ENCODE measurements around the gene C1RL.
"Not testable (repeated sequence)": the region's sequence is repeated elsewhere in the genome, so short reads cannot be mapped to it uniquely, and the experiment has no call there.

The C1RL gene

DNA sequence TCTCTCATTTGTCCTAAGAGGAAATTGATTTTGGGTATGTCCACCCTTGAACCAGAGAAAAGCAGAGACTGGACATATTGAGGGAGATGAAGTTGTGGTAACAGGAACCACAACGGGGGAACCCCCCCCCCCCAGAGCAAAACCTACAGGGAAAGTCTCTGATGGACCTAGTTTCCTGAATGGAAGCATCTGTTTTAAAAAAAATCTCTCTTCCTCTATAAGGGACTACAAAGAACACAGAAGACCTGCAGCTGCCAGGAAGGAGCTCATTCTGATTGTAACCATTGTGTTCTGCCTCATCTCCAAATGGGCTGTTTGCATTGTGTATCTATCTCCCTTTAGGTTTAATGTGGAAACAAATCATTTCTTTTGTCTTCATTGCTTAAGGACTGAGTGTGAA, 35.1 kb downstream of the C1RL start:
- no peak overlapping the region for H3K4me3 ChIP-seq (ENCODE audit: low read depth, low read length)
- no peak for DNase-seq (ENCODE audit: low read depth)

- no peak overlapping the region for H3K4me3 ChIP-seq (ENCODE audit: low read depth, low read length)
- DNase-seq (ENCODE audit: low read depth) = no peak
These were observed 36.5 kb downstream of the C1RL start for GRCh38 chr12:7072554-7072953.

DNA sequence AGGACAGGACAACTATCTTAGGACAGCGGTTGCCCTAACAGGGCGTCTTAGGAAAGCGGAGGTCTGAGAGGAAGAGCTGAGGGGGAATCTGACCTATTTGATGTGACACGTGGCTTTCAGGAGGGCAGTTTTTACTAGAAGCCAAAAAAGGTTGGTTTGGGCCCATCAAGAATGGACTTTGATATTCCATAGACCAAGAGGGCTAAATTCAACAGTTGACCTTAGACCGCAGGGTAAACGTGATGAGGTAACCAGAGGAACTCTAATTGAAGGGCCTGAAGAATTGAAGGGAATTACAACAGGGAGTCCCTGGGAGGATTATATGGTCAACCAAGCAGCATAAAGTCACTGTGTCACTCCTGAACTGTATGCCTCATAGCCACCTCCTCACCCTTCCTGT, 37.0 kb downstream of the C1RL start:
- no peak overlapping the region for H3K4me3 ChIP-seq (ENCODE audit: low read depth, low read length)
- DNase-seq (ENCODE audit: low read depth) = no peak

DNA sequence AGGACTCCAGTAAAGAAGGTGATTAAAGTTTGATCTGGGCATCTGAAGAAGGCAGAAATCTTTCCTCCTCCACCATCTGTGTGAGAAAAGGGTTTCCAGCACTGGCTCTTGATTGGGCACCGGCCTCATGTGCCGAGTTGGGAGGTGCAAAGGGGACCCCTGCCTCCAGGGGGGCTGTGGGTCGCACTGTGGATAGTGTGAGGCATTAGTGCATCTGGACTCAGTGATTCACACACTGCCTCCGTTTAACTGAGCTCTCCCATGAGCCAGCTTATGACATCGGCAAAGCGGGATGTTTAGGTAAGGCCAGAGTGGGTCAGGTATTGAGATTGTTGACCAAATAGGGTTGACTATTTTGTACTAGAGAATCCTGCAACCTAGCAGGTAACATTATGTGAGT, 39.6 kb downstream of the C1RL start:
- DNase-seq (ENCODE audit: low read depth) = no peak
- H3K4me3 ChIP-seq (ENCODE audit: low read depth, low read length) = no peak overlapping the region

- H3K4me3 ChIP-seq (ENCODE audit: low read depth, low read length) = no peak overlapping the region
- DNase-seq (ENCODE audit: low read depth) = no peak
These were observed 40.0 kb downstream of the C1RL start for GRCh38 chr12:7068994-7069346.

DNA sequence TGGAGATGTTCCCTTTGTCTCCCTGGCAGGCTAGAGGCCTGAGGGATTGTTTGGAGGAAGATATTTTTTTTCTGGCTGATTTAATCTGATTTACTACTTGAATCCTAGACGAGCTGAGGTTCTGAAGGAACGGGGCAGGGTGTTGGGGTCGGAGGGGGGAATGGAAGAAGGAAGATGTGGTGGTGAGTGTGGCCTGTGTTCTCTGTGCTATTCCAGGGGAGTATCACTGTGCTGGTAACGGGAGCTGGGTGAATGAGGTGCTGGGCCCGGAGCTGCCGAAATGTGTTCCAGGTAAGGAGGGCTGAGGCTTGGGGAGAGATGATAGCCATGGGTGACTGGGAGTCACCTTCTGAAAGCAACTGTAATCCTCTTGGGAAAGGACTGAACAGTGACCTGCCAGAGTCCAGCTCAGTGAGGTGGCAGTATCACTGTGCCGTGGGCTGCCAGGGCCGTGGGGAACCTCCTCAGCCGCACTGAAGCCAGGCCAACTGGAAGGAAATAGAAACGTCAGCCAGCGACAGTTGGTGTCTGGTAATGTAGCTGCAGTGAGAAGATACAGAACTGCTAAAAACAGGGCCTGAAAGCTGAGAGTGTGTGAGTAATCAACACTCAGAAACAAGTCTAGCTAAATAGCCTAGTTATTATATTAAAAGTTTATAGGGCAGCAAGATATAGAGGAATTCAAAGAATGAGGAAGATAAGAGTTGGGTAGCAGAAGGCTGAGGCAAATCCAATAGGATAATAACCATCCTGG, 40.6 kb downstream of the C1RL start:
- no peak overlapping the region for H3K4me3 ChIP-seq (ENCODE audit: low read depth, low read length)

GRCh38 chr12:7067096-7067495, 41.9 kb downstream of the C1RL start:
- DNase-seq (ENCODE audit: low read depth) = no peak
- H3K4me3 ChIP-seq (ENCODE audit: low read depth, low read length) = no peak overlapping the region

More for the DNA sequence above, 40.6 kb downstream of the C1RL start:
- no peak for DNase-seq (ENCODE audit: low read depth)

GRCh38 chr12:7066596-7066995, 42.4 kb downstream of the C1RL start:
- H3K4me3 ChIP-seq (ENCODE audit: low read depth, low read length) = no peak overlapping the region
- DNase-seq (ENCODE audit: low read depth) = no peak

GRCh38 chr12:7065073-7065623, 43.9 kb downstream of the C1RL start:
- H3K4me3 ChIP-seq (ENCODE audit: low read depth, low read length) = no peak overlapping the region
- DNase-seq (ENCODE audit: low read depth) = no peak

DNA sequence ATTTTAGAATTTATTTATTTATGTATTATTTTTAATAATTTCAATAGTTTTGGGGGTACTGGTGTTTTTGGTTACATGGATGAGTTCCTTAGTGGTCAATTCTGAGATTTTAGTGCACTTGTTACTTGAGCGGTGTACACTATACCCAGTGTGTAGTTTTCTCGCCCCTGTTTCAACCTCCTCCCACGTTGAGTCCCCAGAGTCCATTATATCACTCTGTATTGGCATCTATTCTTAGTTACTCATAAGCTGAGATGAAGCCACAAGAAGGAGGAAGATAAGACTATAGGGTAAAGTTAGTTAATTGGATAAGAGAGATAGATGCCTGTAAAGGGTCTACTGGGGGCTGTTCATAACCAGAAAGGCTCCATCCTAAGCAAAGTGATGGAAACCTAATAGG, 44.5 kb downstream of the C1RL start:
- DNase-seq (ENCODE audit: low read depth) = no peak
- H3K4me3 ChIP-seq (ENCODE audit: low read depth, low read length) = no peak overlapping the region

DNA sequence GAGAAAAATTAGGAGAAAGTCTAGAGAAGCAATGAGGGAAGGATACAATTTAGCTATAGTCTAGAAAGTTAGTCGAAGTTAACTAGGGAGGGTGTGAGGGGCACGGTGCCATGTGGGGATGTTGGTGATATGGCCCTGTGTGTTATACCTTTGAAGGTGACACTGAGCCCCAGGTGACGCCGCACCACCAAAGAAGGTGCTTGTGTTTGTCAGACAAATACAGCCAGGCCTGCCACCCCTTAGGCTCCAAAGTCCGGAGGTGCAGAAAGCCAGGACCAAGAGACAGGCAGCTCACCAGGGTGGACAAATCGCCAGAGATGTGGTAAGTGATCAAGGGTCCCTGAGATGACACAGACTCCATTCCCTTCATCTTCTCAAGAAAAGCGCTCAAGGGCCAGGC, 47.4 kb downstream of the C1RL start:
- no peak overlapping the region for H3K4me3 ChIP-seq (ENCODE audit: low read depth, low read length)
- no peak for DNase-seq (ENCODE audit: low read depth)

- DNase-seq (ENCODE audit: low read depth) = no peak
These were observed 47.9 kb downstream of the C1RL start for GRCh38 chr12:7061138-7061537.

DNA sequence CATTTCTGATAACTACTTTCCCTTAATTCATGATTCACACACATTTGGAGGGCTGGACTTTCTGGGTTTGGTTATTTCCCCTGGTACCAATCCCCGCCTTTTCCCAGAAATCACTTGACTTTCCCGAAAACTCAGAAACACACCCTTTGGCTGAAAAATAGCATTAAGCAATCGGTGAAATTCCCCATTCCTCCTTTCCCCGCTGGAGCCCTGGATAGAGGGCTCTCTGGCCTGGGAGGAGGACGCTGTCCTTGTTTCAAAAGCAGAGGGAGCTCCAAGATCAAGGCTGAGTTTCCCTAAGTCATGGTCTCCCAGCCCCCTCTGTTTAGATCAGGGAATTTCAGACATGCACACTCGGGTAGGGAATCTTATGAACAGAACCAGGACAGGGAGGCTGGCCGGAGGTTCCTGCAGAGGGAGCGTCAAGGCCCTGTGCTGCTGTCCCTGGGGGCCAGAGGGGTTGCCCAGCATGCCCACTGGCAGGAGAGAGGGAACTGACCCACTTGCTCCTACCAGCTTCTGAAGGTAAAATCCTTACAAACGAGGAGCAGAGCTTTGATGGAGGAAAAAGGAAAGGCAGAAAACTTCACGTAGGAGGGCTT, 48.6 kb downstream of the C1RL start, which contains the start of gene C1S:
Gene C1S, plus strand, starts transcription at position 366 of the 602 bp plus-strand sequence. CDS start 1,195 bp downstream, outside the sequence.
- peak; percentile 89 for DNase-seq (ENCODE audit: low read depth)
- peak within 1 kb of the TSS; percentile 38 for H3K4me3 ChIP-seq (ENCODE audit: low read depth, low read length)

More at GRCh38 chr12:7061138-7061537, 47.9 kb downstream of the C1RL start:
- peak overlapping the region; percentile 38 for H3K4me3 ChIP-seq (ENCODE audit: low read depth, low read length)

GRCh38 chr12:7059780-7060179, 49.2 kb downstream of the C1RL start:
- H3K4me3 ChIP-seq (ENCODE audit: low read depth, low read length) = no peak overlapping the region
- DNase-seq (ENCODE audit: low read depth) = no peak

DNA sequence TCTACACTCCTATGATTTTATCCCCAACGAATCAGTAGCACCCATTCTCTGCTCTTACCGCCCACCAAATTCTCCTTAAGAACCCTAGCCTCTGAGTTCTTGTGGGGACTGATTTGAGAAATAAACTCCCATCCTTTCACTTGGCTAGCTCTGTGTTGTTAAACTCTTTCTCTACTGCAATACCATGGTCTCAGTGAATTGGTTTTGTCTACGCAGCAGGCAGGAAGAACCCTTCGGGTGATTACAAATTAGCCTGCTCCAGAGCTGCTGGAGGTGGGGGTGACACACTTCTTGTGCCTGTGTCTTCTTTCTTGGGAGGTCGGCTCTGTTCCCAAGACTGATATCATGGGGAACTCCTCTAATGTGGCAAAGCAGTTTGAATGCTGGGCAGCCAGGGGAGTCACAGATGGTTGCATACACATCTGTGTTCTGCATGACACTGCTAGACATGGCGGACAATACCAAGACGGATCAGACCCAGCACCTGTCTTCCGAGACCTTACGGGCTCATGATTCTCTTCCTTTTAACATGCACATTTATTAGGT, 50.1 kb downstream of the C1RL start:
- H3K4me3 ChIP-seq (ENCODE audit: low read depth, low read length) = no peak overlapping the region
- no peak for DNase-seq (ENCODE audit: low read depth)

GRCh38 chr12:7058163-7058845, 50.7 kb downstream of the C1RL start:
- no peak for DNase-seq (ENCODE audit: low read depth)
- no peak overlapping the region for H3K4me3 ChIP-seq (ENCODE audit: low read depth, low read length)

DNA sequence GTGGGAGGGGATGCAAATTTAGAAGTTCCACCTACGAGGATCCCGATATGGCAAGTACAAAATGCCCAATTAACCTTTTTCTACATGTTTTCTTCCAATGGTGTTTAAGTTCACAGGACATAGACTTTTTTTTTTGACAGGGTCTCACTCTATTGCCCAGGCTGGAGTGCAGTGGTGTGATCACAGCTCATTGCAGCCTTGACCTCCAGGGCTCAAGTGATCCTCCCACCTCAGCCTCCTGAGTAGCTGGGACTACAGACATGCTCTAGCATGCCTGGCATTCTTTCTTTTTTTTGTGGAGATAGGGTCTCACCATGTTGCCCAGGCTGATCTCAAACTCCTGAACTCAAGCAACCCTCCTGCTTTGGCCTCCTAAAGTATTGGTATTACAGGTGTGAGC, 53.3 kb downstream of the C1RL start:
- not testable (repeated sequence) for DNase-seq (ENCODE audit: low read depth); H3K4me3 ChIP-seq (ENCODE audit: low read depth, low read length)

GRCh38 chr12:7054925-7055324, 54.1 kb downstream of the C1RL start:
- no peak for DNase-seq (ENCODE audit: low read depth)
- H3K4me3 ChIP-seq (ENCODE audit: low read depth, low read length) = no peak overlapping the region

GRCh38 chr12:7049973-7050372, 59.0 kb downstream of the C1RL start:
- H3K4me3 ChIP-seq (ENCODE audit: low read depth, low read length); DNase-seq (ENCODE audit: low read depth): not testable (repeated sequence)

- not testable (repeated sequence) for H3K4me3 ChIP-seq (ENCODE audit: low read depth, low read length)
These were observed 59.5 kb downstream of the C1RL start for GRCh38 chr12:7049445-7049951.

More at GRCh38 chr12:7049445-7049951, 59.5 kb downstream of the C1RL start:
- DNase-seq (ENCODE audit: low read depth) = not testable (repeated sequence)

All from skeletal muscle cell (primary cell).